H9 (cell line): ENCODE measurements around the gene TMCC1. TPM values are rescaled to one million over a fixed set of nuclear protein-coding genes. Genes with fewer than 3 reads are reported as not detected.

Experiments
- DNase-seq: peaks from one replicate; pipeline ENCODE4 v3.0.0-alpha.2; 2017
- H2AFZ ChIP-seq: one replicate; pipeline ENCODE4 v1.6.1; 2013; ENCODE audit warnings: mild to moderate bottlenecking, low read length, control low read depth, moderate library complexity
- H2AK5ac ChIP-seq: 2 replicates; pipeline ENCODE4 v1.6.1; 2013; ENCODE audit warnings: low read length, control low read depth, mixed read lengths; ENCODE audit not compliant: insufficient read length
- H2BK120ac ChIP-seq: one replicate; pipeline ENCODE4 v1.6.1; 2013; ENCODE audit warnings: low read depth, mild to moderate bottlenecking, low read length, control low read depth, inconsistent platforms; ENCODE audit not compliant: poor library complexity, severe bottlenecking
- H2BK12ac ChIP-seq: 2 replicates; pipeline ENCODE4 v1.6.1; 2013; ENCODE audit warnings: low read length, control low read depth, mixed read lengths, low read depth; ENCODE audit not compliant: insufficient read length
- H2BK15ac ChIP-seq: 2 replicates; pipeline ENCODE4 v1.6.1; 2013; ENCODE audit warnings: low read depth, low read length, control low read depth
- H2BK20ac ChIP-seq: one replicate; pipeline ENCODE4 v1.6.1; 2013; ENCODE audit warnings: low read depth, mild to moderate bottlenecking, low read length, control low read depth, inconsistent platforms; ENCODE audit not compliant: poor library complexity, severe bottlenecking
- H2BK5ac ChIP-seq: 2 replicates; pipeline ENCODE4 v1.6.1; 2013; ENCODE audit warnings: low read length, control low read depth, mixed read lengths; ENCODE audit not compliant: insufficient read length
- H3K14ac ChIP-seq: 2 replicates; pipeline ENCODE4 v1.6.1; 2013; ENCODE audit warnings: low read length, control low read depth; ENCODE audit not compliant: insufficient read depth
- H3K18ac ChIP-seq: 2 replicates; pipeline ENCODE4 v1.6.1; 2013; ENCODE audit warnings: low read depth, mild to moderate bottlenecking, mixed read lengths, low read length, control low read depth; ENCODE audit not compliant: insufficient read length
- H3K23ac ChIP-seq: 2 replicates; pipeline ENCODE4 v1.6.1; 2013; ENCODE audit warnings: low read length, control low read depth, mixed read lengths, low read depth; ENCODE audit not compliant: insufficient read length
- H3K23me2 ChIP-seq: 2 replicates; pipeline ENCODE4 v1.6.1; 2013; ENCODE audit warnings: low read depth, mild to moderate bottlenecking, mixed read lengths, low read length, control low read depth; ENCODE audit not compliant: insufficient read length, poor library complexity, severe bottlenecking
- H3K27ac ChIP-seq: 2 replicates; pipeline ENCODE4 v1.5.1; 2013; ENCODE audit warnings: low read length, control low read depth, mixed read lengths, low read depth; ENCODE audit not compliant: insufficient read length
- H3K27me3 ChIP-seq: 2 replicates; pipeline ENCODE4 v1.6.1; 2013; ENCODE audit warnings: low read length, control low read depth, inconsistent platforms; ENCODE audit not compliant: insufficient read depth
- H3K4ac ChIP-seq: 2 replicates; pipeline ENCODE4 v1.6.1; 2013; ENCODE audit warnings: low read depth, mild to moderate bottlenecking, control low read depth, inconsistent platforms, low read length, moderate library complexity
- H3K4me1 ChIP-seq: 2 replicates; pipeline ENCODE4 v1.6.1; 2013; ENCODE audit warnings: low read length, control low read depth, inconsistent platforms; ENCODE audit not compliant: insufficient read depth
- H3K4me2 ChIP-seq: 2 replicates; pipeline ENCODE4 v1.6.1; 2013; ENCODE audit warnings: low read length, control low read depth, mixed read lengths; ENCODE audit not compliant: insufficient read length, insufficient read depth
- H3K56ac ChIP-seq: 2 replicates; pipeline ENCODE4 v1.6.1; 2013; ENCODE audit warnings: low read depth, mild to moderate bottlenecking, mixed read lengths, low read length, control low read depth; ENCODE audit not compliant: insufficient read length
- H3K79me1 ChIP-seq: 2 replicates; pipeline ENCODE4 v1.6.1; 2013; ENCODE audit warnings: low read depth, mild to moderate bottlenecking, moderate library complexity, low read length, control low read depth, inconsistent platforms; ENCODE audit not compliant: insufficient read depth, poor library complexity, severe bottlenecking
- H3K79me2 ChIP-seq: 2 replicates; pipeline ENCODE4 v1.6.1; 2013; ENCODE audit warnings: low read length, control low read depth, inconsistent platforms; ENCODE audit not compliant: insufficient read depth
- H3K9ac ChIP-seq: 2 replicates; pipeline ENCODE4 v1.6.1; 2013; ENCODE audit warnings: low read length, control low read depth, mixed read lengths; ENCODE audit not compliant: insufficient read length; ENCODE audit errors: extremely low read depth
- H3K9me3 ChIP-seq: one replicate; pipeline ENCODE4 v1.6.1; 2013; ENCODE audit warnings: low read depth, low read length, inconsistent platforms; ENCODE audit not compliant: control insufficient read depth
- H3T11ph ChIP-seq: one replicate; pipeline ENCODE4 v1.6.1; 2013; ENCODE audit warnings: mild to moderate bottlenecking, low read length, control low read depth, inconsistent platforms
- H4K20me1 ChIP-seq: one replicate; pipeline ENCODE4 v1.6.1; 2013; ENCODE audit not compliant: control insufficient read depth, insufficient read length, insufficient read depth
- H4K5ac ChIP-seq: 2 replicates; pipeline ENCODE4 v1.6.1; 2013; ENCODE audit warnings: low read depth, mild to moderate bottlenecking, mixed read lengths, low read length, control low read depth; ENCODE audit not compliant: insufficient read length
- H4K8ac ChIP-seq: replicated peaks from 2 replicates; pipeline ENCODE4 v1.6.1; 2013; ENCODE audit warnings: low read length, control low read depth, mixed read lengths, low read depth; ENCODE audit not compliant: insufficient read length
- H4K91ac ChIP-seq: 2 replicates; pipeline ENCODE4 v1.6.1; 2013; ENCODE audit warnings: low read depth, mild to moderate bottlenecking, moderate library complexity, mixed read lengths, low read length, control low read depth; ENCODE audit not compliant: insufficient read length
- H3K27ac Mint-ChIP-seq, 3 experiments: 2 replicates in 2 of 3; 3 replicates in 1 of 3; pipeline ENCODE4 v1.8.0; 2020 to 2021; ENCODE audit warnings: mixed read lengths in 3 of 3, mild to moderate bottlenecking in 1 of 3, moderate library complexity in 1 of 3
- H3K27me3 Mint-ChIP-seq: 2 replicates; pipeline ENCODE4 v1.8.0; 2021; ENCODE audit warnings: low read depth, mild to moderate bottlenecking, moderate library complexity, mixed read lengths
- H3K36me3 Mint-ChIP-seq, 3 experiments: 2 replicates in 2 of 3; 3 replicates in 1 of 3; pipeline ENCODE4 v1.8.0; 2020 to 2021; ENCODE audit warnings: low read depth in 3 of 3, mixed read lengths in 3 of 3; ENCODE audit not compliant: insufficient read depth in 1 of 3
- H3K4me1 Mint-ChIP-seq, 2 experiments: 2 replicates each; pipeline ENCODE4 v1.8.0; 2020; ENCODE audit warnings: mixed read lengths in 2 of 2
- H3K4me3 Mint-ChIP-seq, 2 experiments: 2 replicates in 1 of 2; 3 replicates in 1 of 2; pipeline ENCODE4 v1.8.0; 2020 to 2021; ENCODE audit warnings: mild to moderate bottlenecking in 2 of 2, mixed read lengths in 2 of 2, moderate library complexity in 1 of 2
- H3K9me3 Mint-ChIP-seq, 2 experiments: 2 replicates in 1 of 2; 3 replicates in 1 of 2; pipeline ENCODE4 v1.8.0; 2020; ENCODE audit warnings: mild to moderate bottlenecking in 2 of 2, mixed read lengths in 2 of 2, moderate library complexity in 1 of 2
- CTCF ChIP-seq: fragments of 200-600 bp; sonication (generic); conservative IDR thresholded peaks from 3 replicates; pipeline ENCODE4 v1.8.0; 2021; ENCODE audit warnings: antibody characterized with exemption, mild to moderate bottlenecking
- WGBS: extraction: QIAGEN DNeasy Blood & Tissue Kit; methylation state at CpG from one replicate; pipeline ENCODE4 v1.1.7; 2013; ENCODE audit warnings: missing lambda C conversion rate, low lambda C conversion rate, mixed read lengths; ENCODE audit not compliant: insufficient read length; ENCODE audit errors: extremely low coverage; 5-methylcytosine and 5-hydroxymethylcytosine counted together
- total RNA-seq: library from RNA; stranded (reverse); gene quantifications from 2 replicates; pipeline ENCODE4 v1.2.1, GENCODE V29; 2021

The TMCC1 gene
- total RNA-seq, 1 experiment from 2014 or later, result 24.4 TPM

DNA sequence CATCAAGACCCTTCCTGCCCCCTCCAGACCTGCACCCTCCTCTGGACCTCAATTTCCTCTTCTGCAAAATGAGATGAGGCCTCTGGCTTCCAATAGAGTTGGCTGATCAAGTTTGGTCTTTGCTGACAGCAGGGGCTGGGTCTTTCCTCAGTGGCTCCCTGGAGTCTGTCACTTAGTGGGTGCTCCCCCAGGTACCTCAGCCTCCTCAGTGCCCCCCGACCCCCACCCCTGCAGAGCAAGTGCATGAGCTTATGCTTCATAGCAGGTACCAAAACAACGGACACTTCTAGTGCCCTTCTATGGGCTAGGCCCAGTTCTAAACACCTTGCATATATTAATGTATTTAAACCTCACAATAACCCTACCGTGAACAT is 280.2 kb downstream of the TMCC1 start:
- Histone ChIP-seq H3K27me3 (no peaks in the 10 kb centered on the region), H3K23ac (no peak overlapping the region), H2BK120ac (no peak overlapping the region), H4K8ac (no peak overlapping the region), H2BK12ac (no peak overlapping the region), H3T11ph (no peak overlapping the region), H4K91ac (no peak overlapping the region), H3K9ac (no peak overlapping the region), H3K23me2 (no peaks in the 10 kb centered on the region), H3K14ac (no peak overlapping the region; the same call in 1 of the 2 replicates), H3K79me1 (no peaks in the 10 kb centered on the region), H4K20me1 (no peaks in the 10 kb centered on the region), H3K18ac (no peak overlapping the region), H3K4me2 (no peak overlapping the region), H3K79me2 (no peaks in the 10 kb centered on the region), H2BK5ac (no peak overlapping the region), H3K9me3 (no peaks in the 10 kb centered on the region), H3K4me1 (peaks cover 2% of the 10 kb centered on the region), H3K27ac (no peak overlapping the region), H3K56ac (no peak overlapping the region), H2BK20ac (no peak overlapping the region), H4K5ac (no peak overlapping the region), H2AFZ (no peak overlapping the region), H3K4ac (no peak overlapping the region), H2AK5ac (no peak overlapping the region), H2BK15ac (no peak overlapping the region)
- no peak for TF ChIP-seq CTCF
- no peak for DNase-seq
- Mint-ChIP-seq H3K4me3 (no peak overlapping the region), H3K9me3 (no peaks in the 10 kb centered on the region), H3K27ac (peak overlapping the region in 1 of 3 experiments; percentile 5; a peak in 1 of 7 replicates), H3K27me3 (peaks cover 6% of the 10 kb centered on the region; the same call in 1 of the 2 replicates), H3K4me1 (peaks cover 15% of the 10 kb centered on the region in 2 experiments), H3K36me3 (no peaks in the 10 kb centered on the region; a peak in 2 of 7 replicates)
- no CpG with 5 or more reads among the region's 3 CpGs for WGBS
